HL-60 (cell line): ENCODE results near the gene ADARB1.

Experiments used
- DNase-seq, 2 experiments: peaks; one replicate each; pipeline ENCODE4 v3.0.0-alpha.2; 2010 to 2020; ENCODE audit warnings: low read depth in 1 of 2, low spot score in 1 of 2
- H3K27ac ChIP-seq: fragments of 250-450 bp; sonication (Bioruptor Pico); replicated peaks from 2 replicates; pipeline ENCODE4 v1.5.1; 2020; ENCODE audit warnings: mild to moderate bottlenecking, moderate library complexity
- H3K27me3 ChIP-seq: fragments of 250-450 bp; sonication (Bioruptor Pico); 2 replicates; pipeline ENCODE4 v1.5.1; 2021; ENCODE audit warnings: mild to moderate bottlenecking, moderate library complexity; ENCODE audit not compliant: insufficient read depth, poor library complexity, severe bottlenecking
- H3K4me3 ChIP-seq: replicated peaks from 2 replicates; pipeline ENCODE4 v1.5.1; 2011; ENCODE audit warnings: mild to moderate bottlenecking, control low read depth, low read length; ENCODE audit not compliant: insufficient read depth
- CTCF ChIP-seq: IDR thresholded peaks from one replicate; pipeline ENCODE4 v1.5.1; 2011; ENCODE audit warnings: low read length, control low read depth, inconsistent platforms; ENCODE audit not compliant: insufficient read depth
- GABPA ChIP-seq: IDR thresholded peaks from 2 replicates; pipeline ENCODE4 v1.6.1; 2012; ENCODE audit warnings: low read depth
- POLR2AphosphoS5 ChIP-seq: IDR thresholded peaks from 2 replicates; pipeline ENCODE4 v1.6.1; 2012; ENCODE audit warnings: low read depth
- REST ChIP-seq: IDR thresholded peaks from 2 replicates; pipeline ENCODE4 v1.6.1; 2012; ENCODE audit warnings: low read depth; ENCODE audit not compliant: insufficient replicate concordance
- SPI1 ChIP-seq: IDR thresholded peaks from 2 replicates; pipeline ENCODE4 v1.6.1; 2012; ENCODE audit warnings: low read depth, mild to moderate bottlenecking, borderline replicate concordance

The ADARB1 gene

GRCh38 chr21:45042664-45043161, 31.7 kb upstream of the ADARB1 start:
- H3K4me3 ChIP-seq: no peak overlapping the region
- no peaks in the 10 kb centered on the region for H3K27me3 ChIP-seq
- H3K27ac ChIP-seq: no peak overlapping the region
- TF ChIP-seq CTCF (no peak), GABPA (no peak), REST (no peak), SPI1 (no peak), POLR2AphosphoS5 (no peak)
- no peak for DNase-seq

DNA sequence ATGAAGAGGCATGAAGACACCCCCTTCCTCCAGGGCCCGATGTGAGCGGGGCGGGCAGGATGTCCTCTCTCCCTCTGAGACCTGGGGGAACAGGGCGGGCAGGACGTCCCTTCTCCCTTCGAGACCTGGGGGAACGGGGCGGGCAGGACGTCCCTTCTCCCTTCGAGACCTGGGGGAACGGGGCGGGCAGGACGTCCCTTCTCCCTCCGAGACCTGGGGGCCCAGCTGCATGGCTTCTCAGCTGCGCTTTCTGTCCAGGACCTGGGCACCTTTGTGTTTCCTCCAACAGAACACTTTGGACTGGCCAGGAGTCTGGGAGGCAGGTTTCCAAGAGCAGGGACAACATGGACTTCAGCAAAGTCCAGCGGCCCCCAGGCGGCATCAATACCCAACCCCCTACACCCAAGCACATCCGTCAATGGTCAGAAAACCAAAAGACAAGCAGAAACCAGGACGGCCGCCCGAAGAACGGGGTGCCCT, 30.8 kb upstream of the ADARB1 start:
- H3K27me3 ChIP-seq: no peaks in the 10 kb centered on the region
- TF ChIP-seq REST (no peak), GABPA (no peak), CTCF (no peak), SPI1 (no peak), POLR2AphosphoS5 (no peak)
- H3K4me3 ChIP-seq: no peak overlapping the region
- no peak overlapping the region for H3K27ac ChIP-seq
- DNase-seq: no peak

DNA sequence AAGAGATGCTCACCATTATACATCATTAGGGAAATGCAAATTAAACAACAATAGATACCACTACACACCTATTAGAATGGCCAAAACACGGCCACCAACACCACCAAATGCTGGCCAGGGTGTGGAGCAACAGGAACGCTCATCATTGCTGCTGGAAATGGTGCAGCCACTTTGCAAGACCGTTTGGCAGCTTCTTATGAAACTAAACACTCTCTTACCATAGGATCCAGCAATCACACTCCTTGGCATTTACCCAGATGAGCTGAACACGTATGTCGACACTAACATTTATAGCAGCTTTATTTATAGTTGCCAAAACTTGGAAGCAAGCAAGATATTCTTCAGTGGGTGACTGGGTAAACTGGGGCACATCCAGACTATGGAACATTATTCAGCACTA, 28.9 kb upstream of the ADARB1 start:
- H3K27me3 ChIP-seq: no peaks in the 10 kb centered on the region
- DNase-seq: no peak
- H3K27ac ChIP-seq: no peak overlapping the region
- H3K4me3 ChIP-seq: no peak overlapping the region
- TF ChIP-seq REST: no peak

GRCh38 chr21:45047257-45047656, 27.1 kb upstream of the ADARB1 start:
- TF ChIP-seq CTCF: no peak
- no peak for TF ChIP-seq GABPA
- no peak for TF ChIP-seq SPI1
- TF ChIP-seq REST: no peak
- no peak for TF ChIP-seq POLR2AphosphoS5
- Histone ChIP-seq H3K4me3 (no peak overlapping the region), H3K27me3 (no peaks in the 10 kb centered on the region), H3K27ac (no peak overlapping the region)
- no peak for DNase-seq
